ENCODE results near the gene HEPN1.

Gene HEPN1

DNA sequence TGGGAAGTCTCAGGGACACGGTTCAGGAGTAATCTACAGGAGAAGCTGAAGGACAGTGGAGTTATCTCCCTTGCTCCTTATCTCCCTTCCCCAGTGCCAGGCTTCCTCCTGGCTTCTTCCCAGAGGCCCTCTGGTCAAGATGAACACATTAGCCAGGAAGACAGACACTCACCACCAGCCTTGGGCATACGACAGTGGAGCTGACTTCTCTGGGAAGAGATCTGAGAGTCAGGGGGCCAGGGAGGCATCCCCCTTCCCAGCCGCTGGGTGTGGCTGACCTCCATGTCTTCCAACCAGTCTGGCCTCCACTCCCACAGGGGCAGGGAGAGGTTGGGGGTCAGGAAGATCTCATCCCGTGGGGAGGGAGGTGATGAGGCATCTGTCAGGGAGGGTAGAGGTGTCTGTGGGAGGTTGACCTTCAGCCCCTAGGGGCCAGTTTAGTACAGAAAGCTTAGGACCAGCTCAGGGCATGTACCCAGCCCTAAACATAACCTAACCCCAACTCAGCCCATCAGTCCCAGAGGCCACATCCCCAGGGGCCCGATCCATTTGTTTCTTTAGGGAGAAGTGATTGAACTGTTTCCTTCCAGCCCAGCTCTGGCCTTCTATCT, 34.1 kb upstream of the HEPN1 start:
- DNase-seq (ENCODE audit: low read depth): no peak

DNA sequence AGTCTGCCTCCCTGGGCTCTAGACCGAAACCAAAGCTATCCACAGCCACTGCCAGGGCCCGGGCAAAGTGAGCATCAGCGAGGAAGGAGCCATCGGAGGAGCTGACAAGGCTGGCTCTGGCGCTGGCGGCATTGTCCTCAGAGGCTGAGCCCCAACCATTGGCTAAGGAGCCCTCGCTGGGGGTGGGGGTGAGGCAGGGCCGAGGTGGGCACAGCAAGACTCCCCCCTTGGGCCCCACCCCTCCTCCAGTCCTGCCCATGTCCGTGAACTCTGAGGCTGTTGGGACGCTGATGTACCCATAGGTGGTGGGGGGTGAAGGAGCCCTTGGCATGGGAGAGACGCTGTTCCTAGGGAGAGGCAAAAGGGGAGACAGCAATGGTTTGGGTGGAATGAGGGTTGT, 32.6 kb upstream of the HEPN1 start:
- DNase-seq (ENCODE audit: low read depth): no peak

DNA sequence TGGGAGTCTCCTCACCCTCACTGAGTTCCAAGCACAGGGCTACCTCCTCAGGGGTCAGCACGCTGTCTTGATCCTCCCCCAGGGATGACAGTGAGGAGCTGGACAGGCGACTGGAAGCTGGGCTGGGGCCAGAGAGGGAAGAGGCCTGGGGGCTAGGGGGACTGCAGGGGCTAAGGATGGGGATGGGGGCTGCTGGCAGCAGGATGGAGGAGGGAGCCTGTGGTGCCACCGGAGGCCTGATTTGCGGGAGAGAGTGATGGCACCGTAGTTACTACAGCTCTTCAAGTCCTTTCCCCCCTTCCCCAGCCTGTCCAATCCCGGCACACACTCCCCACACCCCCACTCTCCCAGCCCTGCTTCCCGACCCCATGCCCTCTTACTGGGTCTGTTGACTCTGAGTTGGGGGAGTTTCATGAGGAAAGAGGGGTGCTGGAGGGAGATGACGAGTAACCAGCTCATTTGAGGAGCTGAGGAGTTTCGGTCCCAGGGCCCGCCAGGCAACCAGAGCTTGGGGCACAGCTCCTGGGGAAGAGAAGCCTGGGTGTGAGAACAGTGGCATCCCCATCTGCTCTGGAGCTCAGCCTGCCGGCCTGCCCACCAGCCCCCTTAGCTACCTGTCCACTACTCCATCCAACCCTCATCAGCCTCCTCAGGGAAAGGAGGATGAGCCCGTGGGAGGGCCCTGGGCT, 31.9 kb upstream of the HEPN1 start:
- no peak for DNase-seq (ENCODE audit: low read depth)

DNA sequence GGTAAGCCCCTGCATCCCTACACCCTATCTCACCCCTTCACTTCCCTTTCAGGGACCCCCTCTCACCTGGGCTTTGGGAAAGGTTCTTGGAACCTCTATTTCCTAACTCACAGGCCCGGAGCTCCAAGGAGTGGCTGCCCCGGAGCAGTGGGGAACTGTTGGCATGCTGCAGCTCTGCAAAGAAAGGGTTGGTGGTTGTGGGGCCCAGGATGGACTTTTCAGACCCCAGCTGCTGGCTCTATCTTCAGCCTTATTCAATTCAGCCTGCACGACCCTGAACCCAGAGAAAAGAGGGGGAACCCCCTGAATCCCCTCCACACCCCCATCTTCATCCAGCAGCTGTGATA, 31.4 kb upstream of the HEPN1 start:
- DNase-seq (ENCODE audit: low read depth): no peak

DNA sequence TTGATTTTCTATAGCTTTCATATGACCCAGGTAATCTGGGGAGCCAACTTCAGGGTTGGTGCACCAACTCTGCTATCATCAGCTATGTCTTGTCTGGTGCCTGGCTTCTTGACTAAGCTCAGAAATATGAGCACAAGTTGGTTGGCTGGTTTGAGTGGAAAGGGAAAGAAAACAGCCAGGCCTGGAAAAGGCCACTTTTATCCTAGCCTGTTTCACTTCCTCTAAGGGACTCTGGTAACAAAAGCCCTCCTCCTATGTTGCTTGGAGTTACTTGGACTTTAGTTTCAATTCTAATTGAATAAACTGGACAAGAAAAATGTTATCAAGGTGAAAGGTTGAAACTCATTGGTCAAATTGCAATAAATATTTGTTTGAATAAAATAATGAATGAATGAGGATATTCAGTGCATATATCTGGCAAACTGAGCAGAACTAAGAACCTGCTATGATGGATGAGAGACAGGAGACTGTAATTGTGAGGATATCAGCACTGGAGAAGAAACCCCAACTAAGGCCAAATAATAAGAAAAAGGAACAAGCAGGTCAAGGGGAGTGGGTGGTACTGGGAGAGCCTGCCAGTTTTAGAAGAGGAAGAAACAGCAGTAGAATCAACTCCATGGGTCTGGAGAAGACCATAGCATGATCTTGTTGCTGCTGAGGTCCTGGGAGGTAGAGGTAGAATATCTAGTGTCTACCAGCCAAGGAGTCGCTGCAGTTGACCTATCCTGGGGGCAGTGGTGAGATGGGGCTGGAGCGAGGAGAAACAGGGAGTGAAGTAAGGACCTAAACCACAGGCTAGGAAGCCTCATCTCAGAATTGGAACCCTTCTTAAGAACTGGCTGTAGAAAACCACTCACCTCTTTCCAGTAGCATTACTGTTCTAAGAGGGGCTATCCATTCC, 29.6 kb upstream of the HEPN1 start:
- no peak for DNase-seq (ENCODE audit: low read depth)

DNA sequence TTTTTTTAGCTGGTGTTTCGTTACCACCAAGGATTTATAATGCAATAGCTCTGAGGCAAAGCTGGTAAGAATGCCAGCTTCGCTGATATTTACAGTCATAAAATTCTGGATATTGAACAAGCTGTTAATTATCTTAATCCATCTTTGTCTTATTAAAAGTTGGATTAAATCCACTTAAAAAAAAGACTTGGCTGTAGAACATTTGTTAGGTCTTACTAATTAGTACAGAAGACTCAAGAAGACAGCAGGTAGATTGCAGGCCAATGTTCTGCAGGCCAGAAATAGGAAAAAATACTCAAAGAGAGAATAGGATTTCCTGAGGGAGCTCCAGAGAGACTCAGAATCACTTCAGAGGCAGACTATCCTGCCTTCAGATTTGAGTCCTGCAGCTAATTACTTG, 28.9 kb upstream of the HEPN1 start:
- DNase-seq (ENCODE audit: low read depth): no peak

DNA sequence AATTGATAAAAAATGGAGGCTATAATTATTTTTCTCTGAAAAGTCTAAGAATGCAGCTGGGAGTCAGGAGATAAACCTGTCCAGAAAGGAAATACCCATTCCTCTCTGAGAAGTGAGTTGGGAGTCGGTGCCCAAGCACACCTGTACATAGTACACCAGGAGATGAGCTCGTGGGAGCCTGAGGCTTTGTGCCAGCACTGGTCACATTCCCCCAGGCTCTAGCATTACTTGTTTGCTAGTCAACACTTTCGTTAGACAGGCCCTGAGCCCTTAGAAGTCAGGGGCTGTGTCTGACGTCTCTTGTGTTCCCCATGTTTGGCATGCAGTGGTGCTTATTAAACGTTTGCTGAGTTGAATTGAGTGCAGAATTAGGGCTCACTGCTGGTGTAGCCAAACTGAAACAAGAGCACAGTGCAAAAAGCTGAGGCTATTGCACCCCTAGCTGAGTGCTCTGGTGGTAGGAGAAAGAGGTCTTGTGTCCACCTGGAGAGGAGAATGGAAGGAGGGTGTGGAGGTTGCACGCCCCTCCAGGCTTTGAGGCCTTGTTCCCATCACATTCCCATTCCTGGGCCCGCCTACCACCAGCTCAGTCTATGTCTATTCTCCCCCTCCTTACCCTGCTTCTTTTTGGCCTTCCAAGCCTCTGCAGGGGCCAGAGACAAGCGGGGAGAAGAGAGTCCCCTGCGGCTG, 28.2 kb upstream of the HEPN1 start:
- no peak for DNase-seq (ENCODE audit: low read depth)

DNA sequence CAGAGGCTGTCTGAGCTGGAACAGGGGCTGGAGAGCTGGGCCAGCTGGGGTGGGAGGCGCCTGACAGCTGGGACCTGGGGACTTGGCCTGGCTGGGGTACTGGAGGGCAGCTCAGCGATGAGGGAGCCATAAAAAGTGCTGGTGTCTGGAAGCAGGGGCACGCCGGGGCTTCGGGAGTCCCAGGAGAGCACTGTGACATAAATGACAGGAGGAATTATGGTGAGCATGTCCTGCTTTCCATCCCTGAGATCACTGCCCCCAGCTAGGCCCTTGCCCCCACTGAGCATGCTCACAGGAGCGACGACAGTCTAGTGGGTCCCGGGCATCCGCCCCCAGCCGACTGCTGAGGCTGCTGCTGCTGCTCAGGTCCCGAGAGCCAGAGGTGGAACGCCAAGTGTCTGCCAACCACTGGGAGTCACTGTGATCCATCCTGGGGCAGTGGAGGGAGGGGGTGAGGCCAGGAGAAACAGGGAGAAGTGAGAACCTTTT, 27.6 kb upstream of the HEPN1 start:
- no peak for DNase-seq (ENCODE audit: low read depth)

DNA sequence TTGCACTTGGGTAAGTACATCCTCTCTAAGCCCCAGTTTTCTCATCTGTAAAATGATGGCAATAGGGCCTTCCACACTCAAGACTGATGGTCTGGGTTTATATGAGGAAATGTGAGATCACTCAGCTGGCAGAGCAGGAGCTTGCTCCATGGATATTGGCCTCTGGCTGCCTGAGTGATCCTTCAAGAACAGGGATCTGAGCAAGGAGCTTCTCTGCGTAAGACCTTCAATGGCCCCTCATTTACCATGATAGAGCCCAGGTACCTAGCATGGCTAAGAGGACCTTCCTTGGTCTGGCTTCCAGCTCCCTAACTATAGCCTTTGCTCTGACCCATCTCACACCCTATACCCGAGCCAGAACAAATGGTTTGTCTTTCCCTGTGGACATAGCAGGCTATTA, 26.9 kb upstream of the HEPN1 start:
- DNase-seq (ENCODE audit: low read depth): no peak

DNA sequence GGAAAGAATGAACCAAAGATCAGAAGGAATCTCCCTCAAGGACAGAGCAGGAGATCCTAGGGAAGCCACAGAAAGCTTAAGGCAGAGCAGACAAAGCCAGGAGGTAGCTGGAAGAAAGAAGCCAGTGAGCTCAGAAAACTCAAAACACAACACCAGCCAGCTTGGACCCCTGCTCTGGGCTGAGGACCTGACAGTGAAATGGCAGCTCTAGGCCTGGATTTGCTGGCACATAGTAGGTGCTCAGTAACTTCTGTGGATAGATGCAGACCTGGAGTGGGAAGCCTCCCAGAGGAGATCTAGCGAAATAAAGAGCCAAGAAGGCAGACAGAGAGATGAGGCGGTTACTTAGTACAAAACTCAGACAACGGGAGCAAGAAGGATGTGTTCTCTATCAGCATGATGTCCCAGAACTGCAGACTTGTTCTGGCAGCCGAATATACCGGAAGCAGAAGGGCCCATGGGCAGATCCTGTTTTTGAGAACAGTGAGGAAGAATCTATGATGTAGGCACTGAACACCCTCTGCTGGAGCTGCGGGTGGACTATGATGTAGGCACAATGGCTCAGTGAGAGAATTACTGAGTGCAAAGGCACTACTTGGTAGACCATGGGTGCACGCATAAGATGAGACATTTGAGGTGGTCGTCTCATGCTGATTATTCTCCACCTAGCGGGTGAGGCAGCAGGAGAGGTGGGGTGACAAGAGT, 26.1 kb upstream of the HEPN1 start:
- DNase-seq (ENCODE audit: low read depth): no peak

DNA sequence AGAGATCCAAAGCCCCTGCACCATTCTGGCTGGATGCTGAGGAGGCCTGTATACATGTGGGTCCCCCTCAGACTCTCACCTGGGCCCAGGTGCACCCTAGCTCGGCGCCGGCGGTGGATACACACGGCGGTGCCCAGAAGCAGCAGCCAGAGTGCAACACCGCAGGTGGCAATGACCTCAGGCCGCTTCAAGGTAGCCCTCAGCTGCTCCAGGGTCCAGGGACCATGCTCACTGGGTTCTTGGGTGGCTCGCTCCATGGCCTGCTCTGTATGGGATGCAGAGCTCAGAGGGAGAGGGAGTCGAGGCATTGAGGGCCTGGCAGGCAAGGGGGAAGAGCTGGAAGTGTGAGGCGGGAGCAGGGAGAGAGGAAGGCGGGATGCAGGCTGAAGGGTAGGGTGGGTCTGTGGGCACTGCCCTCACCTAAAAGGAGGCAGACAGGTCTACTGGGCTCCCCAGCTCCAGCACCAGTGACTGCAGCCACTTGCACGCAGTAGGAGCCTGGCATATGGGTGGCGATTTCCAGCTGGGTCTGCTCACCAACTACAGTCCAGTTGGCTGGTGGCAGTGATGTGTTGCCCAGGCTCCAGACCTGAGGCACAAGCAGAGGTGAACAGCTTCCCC, 25.2 kb upstream of the HEPN1 start:
- DNase-seq (ENCODE audit: low read depth): no peak

DNA sequence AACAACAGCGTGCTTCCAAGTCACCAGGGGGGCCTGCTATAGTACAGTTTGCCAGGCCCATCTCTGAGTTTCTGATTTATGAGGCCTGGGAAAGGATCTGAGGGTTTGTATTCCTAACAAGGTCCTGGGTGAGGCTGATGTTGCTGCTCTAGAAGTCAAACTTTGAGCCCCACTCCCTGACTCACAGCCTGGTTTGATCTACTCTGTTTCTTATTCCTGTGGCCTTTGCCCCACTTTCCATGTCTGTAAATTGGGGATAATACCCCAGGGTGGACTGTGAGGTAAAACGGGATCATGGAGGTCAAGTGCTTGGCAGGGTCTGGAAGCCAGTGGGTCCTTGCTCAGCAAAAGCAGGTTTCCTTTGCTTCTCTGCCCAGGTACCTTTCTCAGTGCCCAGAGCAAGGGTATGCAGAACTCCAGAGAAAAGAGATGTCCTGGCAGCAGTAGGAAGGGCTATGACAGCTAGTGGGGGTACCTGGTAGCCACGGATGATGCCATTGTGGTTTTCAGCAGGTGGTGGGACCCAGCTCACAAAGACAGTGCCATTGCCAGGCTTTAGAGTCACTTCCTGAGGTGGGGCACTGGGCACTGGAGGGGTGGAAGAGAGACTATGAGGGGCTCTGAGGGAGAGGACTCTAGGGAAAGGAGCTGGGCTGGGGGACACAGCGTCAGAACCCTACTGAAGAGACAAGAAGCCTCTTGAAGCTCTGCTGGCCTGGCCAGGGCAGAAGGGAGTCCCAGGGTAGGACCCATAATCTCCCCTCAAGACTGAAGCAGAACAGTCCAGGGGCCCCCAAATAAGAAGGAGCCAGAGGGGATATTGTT, 24.2 kb upstream of the HEPN1 start:
- no peak for DNase-seq (ENCODE audit: low read depth)

DNA sequence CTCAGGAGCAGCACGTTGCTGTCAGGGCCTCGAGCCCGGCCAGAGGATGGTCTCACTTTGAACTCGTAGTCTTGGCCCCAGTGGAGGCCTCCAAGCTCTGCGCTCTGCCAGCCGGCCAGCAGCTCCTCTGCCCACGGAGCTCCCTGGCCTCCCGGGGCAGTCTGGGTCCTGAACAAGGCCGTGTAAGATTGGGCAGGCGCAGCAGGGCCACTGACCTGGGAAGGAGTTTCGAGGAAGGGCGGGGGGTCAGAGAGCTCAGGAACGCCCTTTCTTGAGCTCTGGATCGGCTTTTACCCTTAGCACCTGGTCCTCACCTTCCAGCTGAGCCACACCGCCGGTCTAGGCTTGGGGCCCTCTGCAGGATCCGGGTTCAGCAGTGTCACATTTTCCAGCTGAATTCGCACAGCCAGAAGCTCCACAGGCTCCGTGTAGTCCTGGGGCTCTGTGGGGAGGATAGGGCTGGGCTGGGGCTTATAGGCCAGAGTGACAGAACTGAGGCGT, 23.5 kb upstream of the HEPN1 start:
- DNase-seq (ENCODE audit: low read depth): no peak

DNA sequence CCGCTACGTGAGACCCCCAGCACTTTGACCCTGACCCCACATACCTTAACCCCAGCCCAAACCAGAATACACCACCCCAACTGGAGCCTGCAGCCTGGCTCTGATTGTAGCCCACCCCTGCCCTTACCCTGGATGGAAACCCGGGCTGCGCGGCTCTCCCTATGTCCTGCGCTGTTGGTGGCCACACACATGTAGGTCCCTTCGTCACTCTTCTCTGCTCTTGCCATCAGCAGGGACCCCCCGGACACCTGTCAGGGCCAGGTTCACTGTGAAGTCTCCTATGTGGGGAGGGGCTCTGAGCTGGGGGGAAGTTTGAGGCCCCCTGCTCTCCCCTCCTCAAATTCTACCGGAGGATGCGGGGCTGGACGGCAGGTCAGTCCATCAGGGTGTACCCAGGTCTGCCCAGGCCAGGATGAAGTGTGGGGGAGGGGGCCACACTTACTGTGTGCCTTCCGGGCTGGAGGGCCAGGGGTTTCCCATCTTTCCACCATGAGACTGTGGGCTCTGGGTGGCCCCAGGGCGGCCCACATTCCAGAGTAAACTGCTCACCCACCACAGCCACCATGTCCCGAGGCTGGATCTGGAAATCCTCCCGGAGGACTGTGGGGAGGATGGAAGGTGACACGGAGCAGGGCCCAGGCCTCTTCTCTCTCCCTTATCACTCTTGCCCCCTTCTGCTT, 22.8 kb upstream of the HEPN1 start:
- DNase-seq (ENCODE audit: low read depth): no peak

DNA sequence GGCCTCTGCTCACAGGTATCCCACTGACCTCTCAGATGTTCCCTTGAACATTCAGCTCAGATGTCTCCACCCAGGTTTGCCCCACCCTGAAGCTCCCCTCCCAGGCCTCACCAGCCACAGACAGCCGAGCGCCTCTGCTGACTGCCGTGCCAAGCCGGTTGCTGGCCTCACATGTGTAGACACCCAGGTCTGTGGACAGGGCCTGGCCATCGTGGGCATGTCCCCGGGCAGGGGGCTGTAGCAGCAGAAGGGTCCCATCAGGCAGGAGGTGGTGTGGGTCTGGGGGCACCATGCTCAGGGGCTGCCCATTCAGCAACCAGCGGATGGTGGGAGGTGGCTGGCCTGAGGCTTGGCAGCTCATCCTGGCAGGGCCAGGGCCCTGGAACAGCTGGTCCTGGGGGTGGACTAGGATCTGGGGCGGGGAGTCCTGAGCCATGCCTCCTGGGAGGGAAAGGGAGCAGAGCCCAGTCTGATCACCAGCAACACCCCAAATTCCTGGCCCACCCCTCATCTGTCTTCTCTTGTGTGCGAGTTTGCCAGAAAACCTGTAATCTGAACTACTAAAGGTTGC, 22.1 kb upstream of the HEPN1 start:
- peak; percentile 51 for DNase-seq (ENCODE audit: low read depth)

DNA sequence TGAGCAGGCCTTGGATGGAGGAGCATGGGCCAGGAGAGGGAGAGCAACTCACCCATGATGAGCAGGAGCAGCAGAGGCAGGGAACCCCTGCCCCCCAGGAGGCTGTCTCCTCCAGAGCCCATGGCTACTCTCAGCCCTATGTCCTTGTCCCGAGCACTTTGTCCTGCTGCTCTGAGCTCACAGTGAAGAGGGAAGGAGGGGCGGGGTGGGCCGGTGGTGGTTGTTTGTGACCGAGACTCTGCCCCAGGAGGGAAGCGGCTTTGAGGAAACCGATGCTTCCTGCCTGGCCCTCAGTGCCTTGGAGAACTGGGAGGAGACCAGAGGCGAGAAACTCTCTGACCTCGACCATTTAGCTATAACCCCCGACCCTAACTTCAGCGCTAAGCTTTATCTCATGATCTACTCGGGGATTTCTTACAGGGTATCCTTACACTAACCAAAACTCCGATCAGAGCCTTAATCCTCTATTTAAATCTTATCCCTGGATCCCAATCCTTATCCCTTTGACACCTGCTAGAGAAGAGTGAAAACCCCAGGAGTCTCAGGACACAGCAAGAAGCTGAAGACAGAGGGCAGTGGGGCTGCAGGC, 21.3 kb upstream of the HEPN1 start, which contains the start of gene ROBO4:
Gene ROBO4, minus strand, starts transcription at position 192 of the 589 bp plus-strand sequence. Its CDS starts 70 bp downstream, at position 122.
- no peak for DNase-seq (ENCODE audit: low read depth)

DNA sequence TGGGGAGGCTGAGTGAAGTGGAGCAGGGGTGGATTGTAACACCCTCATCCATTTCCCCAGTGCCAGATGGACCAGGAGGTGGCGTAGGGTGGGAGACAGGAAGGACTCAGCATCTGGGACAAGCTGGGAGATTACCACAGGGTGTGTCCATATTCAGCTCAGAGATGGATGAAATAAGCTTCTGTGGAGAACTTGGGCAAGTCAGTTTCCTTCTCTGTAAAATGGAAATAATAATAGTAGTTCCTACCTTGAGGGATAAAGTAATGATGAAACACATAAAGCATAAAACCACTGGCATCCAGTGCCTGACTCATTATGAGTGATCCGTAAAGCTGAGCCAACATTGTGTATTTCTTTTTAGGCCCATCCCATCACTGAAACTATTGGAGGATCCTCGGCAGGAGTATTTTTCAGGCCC, 20.8 kb upstream of the HEPN1 start:
- peak; percentile 87 for DNase-seq (ENCODE audit: low read depth)

DNA sequence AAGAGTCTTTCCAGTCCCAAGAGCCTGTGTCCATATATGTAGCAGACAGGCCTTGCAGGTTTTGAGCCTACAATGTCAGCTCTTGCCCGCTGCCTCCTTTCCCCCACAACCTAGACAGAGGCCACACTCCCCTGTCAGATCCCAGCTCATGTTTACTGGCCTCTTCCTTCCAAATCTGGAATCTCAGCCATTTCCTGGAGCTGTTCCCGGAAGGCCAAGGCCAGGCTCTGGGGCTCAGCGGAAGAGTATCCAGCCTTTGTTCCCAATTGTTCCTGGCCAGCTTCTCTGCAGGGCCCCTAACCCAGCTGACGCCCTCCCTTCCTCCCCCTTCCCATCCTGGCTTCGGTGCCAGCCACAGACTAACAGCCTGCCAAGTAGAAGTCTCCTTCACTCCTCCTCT, 20.3 kb upstream of the HEPN1 start:
- DNase-seq (ENCODE audit: low read depth): peak; percentile 64

Measured in fibroblast of the conjunctiva (primary cell).